Panc1 (cell line): ENCODE measurements around the gene C12orf76. TPM values are rescaled to one million over a fixed set of nuclear protein-coding genes. Genes with fewer than 3 reads are reported as not detected.

Source experiments
- ATAC-seq: fragments of 200-7000 bp; cut with Tn5 transposase; 2 replicates; pipeline ENCODE4 v1.9.1; 2020; ENCODE audit warnings: mild to moderate bottlenecking, moderate library complexity
- BruUV-seq: library from RNA; stranded (reverse); fragments of 400-500 nt; replicated peaks from 2 replicates; lab custom pipeline; 2021; lab: Mats Ljungman, UMichigan
- CTCF ChIA-PET: fragments of 300-600 bp; sonication (Branson Sonifier 250); formaldehyde crosslinking; loops from one replicate; lab custom pipeline; 2022; ENCODE audit warnings: antibody characterized with exemption; lab: Charles Lee
- POLR2A ChIA-PET: fragments of 300-600 bp; sonication (Branson Sonifier 250); formaldehyde crosslinking; loops from one replicate; lab custom pipeline; 2022; ENCODE audit warnings: antibody characterized with exemption; lab: Charles Lee
- DNase-seq: peaks from one replicate; pipeline ENCODE4 v3.0.0-alpha.2; 2010; ENCODE audit warnings: low read depth, low spot score
- H3K27ac ChIP-seq: 2 replicates; pipeline ENCODE4 v1.5.1; 2011; ENCODE audit warnings: mild to moderate bottlenecking, low read length, inconsistent platforms
- H3K27me3 ChIP-seq: fragments of 200-500 bp; sonication (Bioruptor generic); 2 replicates; pipeline ENCODE4 v1.6.0; 2014; ENCODE audit warnings: low read length, inconsistent platforms; ENCODE audit not compliant: control insufficient read depth, insufficient read depth
- H3K36me3 ChIP-seq: fragments of 200-500 bp; sonication (Bioruptor generic); 2 replicates; pipeline ENCODE4 v1.5.1; 2014; ENCODE audit warnings: inconsistent platforms, mild to moderate bottlenecking, low read length, moderate library complexity; ENCODE audit not compliant: control insufficient read depth, insufficient read depth
- H3K4me1 ChIP-seq: 2 replicates; pipeline ENCODE4 v1.5.1; 2011; ENCODE audit warnings: inconsistent platforms, mild to moderate bottlenecking, low read length, moderate library complexity; ENCODE audit not compliant: control insufficient read depth, insufficient read depth
- H3K4me3 ChIP-seq, 2 experiments: 2 replicates each; pipeline ENCODE4 v1.5.1; 2011 to 2012; ENCODE audit warnings: low read depth in 2 of 2, low read length in 2 of 2, mild to moderate bottlenecking in 2 of 2, inconsistent platforms in 1 of 2, moderate library complexity in 1 of 2
- H3K9me3 ChIP-seq: fragments of 200-500 bp; sonication (Bioruptor generic); 2 replicates; pipeline ENCODE4 v1.5.1; 2014; ENCODE audit warnings: low read depth, mild to moderate bottlenecking, inconsistent platforms, low read length, moderate library complexity; ENCODE audit not compliant: control insufficient read depth, insufficient read depth
- POLR2AphosphoS5 ChIP-seq: IDR thresholded peaks from 2 replicates; pipeline ENCODE4 v1.6.1; 2012; ENCODE audit warnings: mild to moderate bottlenecking, low read depth, low read length, moderate library complexity
- SIN3A ChIP-seq: IDR thresholded peaks from 2 replicates; pipeline ENCODE4 v1.6.1; 2012; ENCODE audit warnings: low read depth, mild to moderate bottlenecking, low read length, moderate library complexity, borderline replicate concordance; ENCODE audit not compliant: insufficient read depth
- TCF7L2 ChIP-seq: IDR thresholded peaks from 2 replicates; pipeline ENCODE4 v1.6.1; 2011; ENCODE audit warnings: mild to moderate bottlenecking, low read depth, low read length, inconsistent platforms
- in situ Hi-C: cut with HindIII; loops from 2 replicates; pipeline ENCODE4 v1.10.0; 2016; ENCODE audit warnings: low sequenced_read_pairs, low pct_unique_long_range_greater_than_20kb
- intact Hi-C: fragments of 100-400 bp; cut with micrococcal nuclease; formaldehyde crosslinking; loops from one replicate; pipeline ENCODE4 v1.10.0; 2022; ENCODE audit not compliant: unreplicated experiment
- total RNA-seq: library from RNA; stranded (reverse); gene quantifications from one replicate; pipeline ENCODE4 v1.2.1, GENCODE V29; 2021; ENCODE audit not compliant: unreplicated experiment
- TF ChIP-seq, protein P1 (sequence below): fragments of 450-650 bp; IDR thresholded peaks from 2 replicates; pipeline ENCODE4 v1.5.1; 2017; ENCODE audit warnings: mild to moderate bottlenecking
- TF ChIP-seq, protein P2 (sequence below), 2 experiments: IDR thresholded peaks; 2 replicates each; pipeline ENCODE4 v1.6.1; 2011 to 2012; ENCODE audit warnings: low read depth in 2 of 2, control low read depth in 1 of 2, low read length in 1 of 2, mild to moderate bottlenecking in 1 of 2, moderate library complexity in 1 of 2; ENCODE audit not compliant: insufficient read depth in 1 of 2

C12orf76 gene
- total RNA-seq, 1 experiment from 2014 or later = 13.6 TPM

DNA sequence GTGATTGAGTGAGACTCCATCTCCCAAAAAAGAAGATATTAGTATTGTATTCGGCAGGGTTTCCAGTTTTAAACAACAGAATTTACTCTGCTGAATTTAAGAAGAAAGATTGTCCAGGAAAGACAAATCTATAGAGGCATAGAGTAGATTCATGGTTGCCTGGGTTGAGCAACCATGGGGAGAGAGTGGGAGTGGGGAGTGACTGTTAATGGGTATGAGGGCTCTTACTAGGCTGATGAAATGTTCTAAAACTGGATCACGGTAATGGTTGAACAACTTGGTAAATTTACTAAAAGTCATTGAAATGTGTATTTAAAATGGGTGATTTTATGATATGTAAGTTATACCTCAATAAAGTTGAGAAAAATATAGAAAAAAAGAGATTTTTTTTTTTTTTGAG is 13.9 kb upstream of the C12orf76 start:
- intact Hi-C loops = no loop called here
- no peaks in the 10 kb centered on the region for H3K4me1 ChIP-seq
- ChIA-PET POLR2A (interaction anchor here (0.6 kb wide), 1 partner anchor 75 kb away, joined by 4 read pairs; no protein-coding TSS in a partner anchor), CTCF (interaction anchor here (0.6 kb wide), 1 partner anchor 95 kb away, joined by 3 read pairs; no protein-coding TSS in a partner anchor)
- H3K9me3 ChIP-seq = no peaks in the 10 kb centered on the region
- ATAC-seq (no peak), DNase-seq (no peak)
- no peaks in the 10 kb centered on the region for H3K36me3 ChIP-seq
- BruUV-seq = no TSS peak
- in situ Hi-C loops = no loop called here
- no peaks in the 10 kb centered on the region for H3K27me3 ChIP-seq
- H3K4me3 ChIP-seq = no peak overlapping the region
- TF ChIP-seq TCF7L2 (no peak), SIN3A (no peak), POLR2AphosphoS5 (no peak)
- TF ChIP-seq, protein P1, sequence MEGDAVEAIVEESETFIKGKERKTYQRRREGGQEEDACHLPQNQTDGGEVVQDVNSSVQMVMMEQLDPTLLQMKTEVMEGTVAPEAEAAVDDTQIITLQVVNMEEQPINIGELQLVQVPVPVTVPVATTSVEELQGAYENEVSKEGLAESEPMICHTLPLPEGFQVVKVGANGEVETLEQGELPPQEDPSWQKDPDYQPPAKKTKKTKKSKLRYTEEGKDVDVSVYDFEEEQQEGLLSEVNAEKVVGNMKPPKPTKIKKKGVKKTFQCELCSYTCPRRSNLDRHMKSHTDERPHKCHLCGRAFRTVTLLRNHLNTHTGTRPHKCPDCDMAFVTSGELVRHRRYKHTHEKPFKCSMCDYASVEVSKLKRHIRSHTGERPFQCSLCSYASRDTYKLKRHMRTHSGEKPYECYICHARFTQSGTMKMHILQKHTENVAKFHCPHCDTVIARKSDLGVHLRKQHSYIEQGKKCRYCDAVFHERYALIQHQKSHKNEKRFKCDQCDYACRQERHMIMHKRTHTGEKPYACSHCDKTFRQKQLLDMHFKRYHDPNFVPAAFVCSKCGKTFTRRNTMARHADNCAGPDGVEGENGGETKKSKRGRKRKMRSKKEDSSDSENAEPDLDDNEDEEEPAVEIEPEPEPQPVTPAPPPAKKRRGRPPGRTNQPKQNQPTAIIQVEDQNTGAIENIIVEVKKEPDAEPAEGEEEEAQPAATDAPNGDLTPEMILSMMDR = no peak
- TF ChIP-seq, protein P2, sequence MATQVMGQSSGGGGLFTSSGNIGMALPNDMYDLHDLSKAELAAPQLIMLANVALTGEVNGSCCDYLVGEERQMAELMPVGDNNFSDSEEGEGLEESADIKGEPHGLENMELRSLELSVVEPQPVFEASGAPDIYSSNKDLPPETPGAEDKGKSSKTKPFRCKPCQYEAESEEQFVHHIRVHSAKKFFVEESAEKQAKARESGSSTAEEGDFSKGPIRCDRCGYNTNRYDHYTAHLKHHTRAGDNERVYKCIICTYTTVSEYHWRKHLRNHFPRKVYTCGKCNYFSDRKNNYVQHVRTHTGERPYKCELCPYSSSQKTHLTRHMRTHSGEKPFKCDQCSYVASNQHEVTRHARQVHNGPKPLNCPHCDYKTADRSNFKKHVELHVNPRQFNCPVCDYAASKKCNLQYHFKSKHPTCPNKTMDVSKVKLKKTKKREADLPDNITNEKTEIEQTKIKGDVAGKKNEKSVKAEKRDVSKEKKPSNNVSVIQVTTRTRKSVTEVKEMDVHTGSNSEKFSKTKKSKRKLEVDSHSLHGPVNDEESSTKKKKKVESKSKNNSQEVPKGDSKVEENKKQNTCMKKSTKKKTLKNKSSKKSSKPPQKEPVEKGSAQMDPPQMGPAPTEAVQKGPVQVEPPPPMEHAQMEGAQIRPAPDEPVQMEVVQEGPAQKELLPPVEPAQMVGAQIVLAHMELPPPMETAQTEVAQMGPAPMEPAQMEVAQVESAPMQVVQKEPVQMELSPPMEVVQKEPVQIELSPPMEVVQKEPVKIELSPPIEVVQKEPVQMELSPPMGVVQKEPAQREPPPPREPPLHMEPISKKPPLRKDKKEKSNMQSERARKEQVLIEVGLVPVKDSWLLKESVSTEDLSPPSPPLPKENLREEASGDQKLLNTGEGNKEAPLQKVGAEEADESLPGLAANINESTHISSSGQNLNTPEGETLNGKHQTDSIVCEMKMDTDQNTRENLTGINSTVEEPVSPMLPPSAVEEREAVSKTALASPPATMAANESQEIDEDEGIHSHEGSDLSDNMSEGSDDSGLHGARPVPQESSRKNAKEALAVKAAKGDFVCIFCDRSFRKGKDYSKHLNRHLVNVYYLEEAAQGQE (IDR thresholded peaks at IDR 0.05; ENCODE audit: insufficient read depth in 1 of 2, low read depth in 2 of 2, low read length in 1 of 2) = no peak
- H3K27ac ChIP-seq = no peak overlapping the region

DNA sequence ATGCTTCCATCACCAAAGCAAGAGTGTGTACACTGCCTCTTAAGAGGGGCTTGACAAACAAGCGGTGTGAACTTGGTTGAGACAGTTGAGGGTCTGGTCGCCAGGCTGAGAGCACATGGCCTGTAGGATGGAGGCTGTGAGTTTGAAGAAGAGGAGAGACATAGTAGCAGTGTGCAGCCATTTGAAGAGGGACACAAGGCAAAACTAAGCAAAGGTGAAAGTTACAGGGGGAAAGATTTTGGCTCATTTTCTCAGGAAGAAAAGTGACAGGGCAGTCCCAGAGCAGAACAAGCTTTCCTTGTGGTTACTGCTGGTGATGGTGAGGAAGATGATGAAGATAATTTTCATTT is 11.3 kb upstream of the C12orf76 start:
- in situ Hi-C loops = no loop called here
- intact Hi-C loops = no loop called here
- Histone ChIP-seq H3K9me3 (no peaks in the 10 kb centered on the region), H3K4me3 (no peak overlapping the region), H3K27me3 (no peaks in the 10 kb centered on the region), H3K27ac (no peak overlapping the region), H3K4me1 (no peaks in the 10 kb centered on the region), H3K36me3 (no peaks in the 10 kb centered on the region)
- no TSS peak for BruUV-seq
- no peak for ATAC-seq
- TF ChIP-seq, protein P2 (IDR thresholded peaks at IDR 0.05; ENCODE audit: insufficient read depth in 1 of 2, low read depth in 2 of 2, low read length in 1 of 2) = no peak
- TF ChIP-seq TCF7L2 = no peak
- TF ChIP-seq, protein P1 = no peak
- no peak for TF ChIP-seq POLR2AphosphoS5
- no peak for TF ChIP-seq SIN3A
- ChIA-PET POLR2A (no interaction called here), CTCF (no interaction called here)
- DNase-seq = no peak
